HepG2 (cell line): ENCODE measurements around the gene ELF2. TPM values are rescaled to one million over a fixed set of nuclear protein-coding genes. Genes with fewer than 3 reads are reported as not detected.

Source experiments
- CBX5 ChIP-seq: sonication (generic); formaldehyde crosslinking; IDR thresholded peaks from 2 replicates; pipeline ENCODE4 v1.4.0; 2020; ENCODE audit warnings: missing genetic modification reagents, borderline replicate concordance
- MXI1 ChIP-seq: IDR thresholded peaks from 3 replicates; pipeline ENCODE4 v1.6.1; 2012; ENCODE audit warnings: low read depth, low read length, inconsistent platforms, borderline replicate concordance
- NFKB2 ChIP-seq: sonication (generic); formaldehyde crosslinking; IDR thresholded peaks from 2 replicates; pipeline ENCODE4 v1.4.0; 2020; ENCODE audit warnings: missing genetic modification reagents, borderline replicate concordance
- NR2F1 ChIP-seq, 2 experiments: fragments of 450-650 bp in 1 of 2; formaldehyde crosslinking in 1 of 2; IDR thresholded peaks; 2 replicates each; pipeline versions ENCODE4 v1.5.0 to v1.6.1; 2016 to 2020; ENCODE audit warnings: mild to moderate bottlenecking in 1 of 2, missing compliant biosample characterization in 1 of 2, missing genetic modification reagents in 1 of 2, moderate library complexity in 1 of 2
- POGZ ChIP-seq: sonication (generic); formaldehyde crosslinking; IDR thresholded peaks from 2 replicates; pipeline ENCODE4 v1.4.0; 2020; ENCODE audit warnings: mild to moderate bottlenecking, missing genetic modification reagents
- SAP130 ChIP-seq: IDR thresholded peaks from 2 replicates; pipeline ENCODE4 v1.6.1; 2016; ENCODE audit warnings: low read depth
- STAT5B ChIP-seq: sonication (generic); formaldehyde crosslinking; IDR thresholded peaks from 2 replicates; pipeline ENCODE4 v1.4.0; 2020; ENCODE audit warnings: missing genetic modification reagents
- TEAD2 ChIP-seq: sonication (generic); formaldehyde crosslinking; IDR thresholded peaks from 2 replicates; pipeline ENCODE4 v1.9.0; 2021; ENCODE audit warnings: missing genetic modification reagents
- TGIF2 ChIP-seq: IDR thresholded peaks from 2 replicates; pipeline ENCODE4 v1.6.1; 2016; ENCODE audit warnings: control low read depth, missing compliant biosample characterization
- ZBTB42 ChIP-seq: sonication (generic); formaldehyde crosslinking; IDR thresholded peaks from 2 replicates; pipeline ENCODE4 v1.5.0; 2020; ENCODE audit warnings: mild to moderate bottlenecking, missing genetic modification reagents
- ZNF558 ChIP-seq: sonication (generic); formaldehyde crosslinking; IDR thresholded peaks from 2 replicates; pipeline ENCODE4 v1.9.0; 2022; ENCODE audit warnings: mild to moderate bottlenecking, missing genetic modification reagents, borderline replicate concordance
- ZSCAN21 ChIP-seq: sonication (generic); formaldehyde crosslinking; IDR thresholded peaks from 2 replicates; pipeline ENCODE4 v1.8.0; 2022; ENCODE audit warnings: mild to moderate bottlenecking, missing genetic modification reagents, moderate library complexity, borderline replicate concordance
- polyA plus RNA-seq, 8 experiments: library from polyadenylated mRNA; depleted of rRNA in 3 of 8; stranded (reverse) in 7 of 8; unstranded in 1 of 8; fragments of >200 nt; fragmentation: Illumina TruSeq in 4 of 8; extraction: Trizol in 4 of 8; gene quantifications; 2 replicates each; pipeline versions ENCODE4 v1.2.1 to v1.2.3, GENCODE V29; 2011 to 2016; ENCODE audit warnings: low read depth in 4 of 8, missing spikeins in 1 of 8, mixed read lengths in 1 of 8; ENCODE audit not compliant: insufficient read depth in 1 of 8
- total RNA-seq, 5 experiments: library from RNA; depleted of rRNA; stranded (reverse); fragments of >200 nt; fragmentation: Illumina TruSeq; extraction: Trizol; gene quantifications; 2 replicates each; pipeline ENCODE4 v1.2.3, GENCODE V29; 2016; ENCODE audit warnings: low read depth in 1 of 5
- TF ChIP-seq, protein P1 (sequence below): IDR thresholded peaks from 2 replicates; pipeline ENCODE4 v1.6.1; 2016; ENCODE audit warnings: mild to moderate bottlenecking, missing biosample characterization, missing genetic modification reagents
- TF ChIP-seq, protein P2 (sequence below): sonication (generic); formaldehyde crosslinking; IDR thresholded peaks from 2 replicates; pipeline ENCODE4 v1.5.1; 2020; ENCODE audit warnings: mild to moderate bottlenecking, missing genetic modification reagents, borderline replicate concordance
- TF ChIP-seq, protein P3 (sequence below): sonication (generic); formaldehyde crosslinking; IDR thresholded peaks from 2 replicates; pipeline ENCODE4 v1.4.0; 2020; ENCODE audit warnings: missing genetic modification reagents, mild to moderate bottlenecking, borderline replicate concordance

ELF2 gene
- total and polyA plus RNA-seq, 2 of the 13 experiments (the other 11 are each of a cell fraction or from before 2014, with no cell fraction given): 28.6 to 35.4 TPM

DNA sequence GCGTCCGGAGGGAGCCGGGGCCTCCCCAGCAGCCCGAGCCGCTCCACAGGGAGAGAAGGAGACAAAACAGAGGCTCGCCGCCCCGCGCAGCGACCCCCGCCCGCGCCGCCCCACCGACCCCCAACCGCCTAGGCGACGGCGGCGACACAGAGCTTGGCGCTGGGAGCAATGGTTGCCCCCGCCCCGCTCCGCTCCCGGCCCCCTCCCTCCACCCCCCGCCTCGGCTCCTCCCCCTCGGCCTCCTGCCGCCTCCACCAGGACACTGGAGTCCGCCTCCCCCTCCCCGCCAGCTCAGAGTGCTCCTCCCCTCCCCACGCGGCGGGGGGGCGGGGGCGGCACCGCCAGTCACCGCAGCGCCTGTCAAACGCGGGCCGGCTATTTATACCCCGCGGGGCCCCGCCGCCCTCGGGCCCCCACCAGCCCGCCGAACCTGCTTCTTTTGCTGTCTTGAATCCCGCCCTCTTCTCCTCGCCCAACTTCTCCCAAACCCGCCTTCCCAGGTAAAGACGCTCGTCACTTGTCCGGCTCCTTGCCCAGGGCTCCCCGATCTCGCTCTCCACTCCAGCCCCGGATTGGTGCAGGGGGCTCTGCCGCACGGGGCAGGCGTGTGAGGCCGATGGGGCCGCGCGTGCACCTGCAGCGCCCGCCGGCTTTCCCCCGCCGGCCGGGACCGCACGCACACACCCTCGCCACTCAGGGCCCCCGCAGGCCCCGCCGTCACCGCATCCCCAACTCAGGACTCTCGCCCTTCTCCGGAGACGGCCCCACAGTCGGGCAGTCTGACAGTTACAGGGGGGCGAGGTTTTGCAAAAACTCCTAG lies at the start of gene ELF2 (continued):
- TF ChIP-seq ZSCAN21 (CRISPR knock-in tag): peak; percentile 13; the same call in 1 of the 2 replicates
- TF ChIP-seq NR2F1 (CRISPR knock-in tag; IDR thresholded peaks at IDR 0.05): no peak
- peak; percentile 91 for TF ChIP-seq TGIF2 (CRISPR knock-in tag)
- TF ChIP-seq ZNF558 (CRISPR knock-in tag): 0 out of 2 replicates have a peak, but pooled peaks have one; percentile 1
- TF ChIP-seq CBX5: no peak
- TF ChIP-seq, protein P1, sequence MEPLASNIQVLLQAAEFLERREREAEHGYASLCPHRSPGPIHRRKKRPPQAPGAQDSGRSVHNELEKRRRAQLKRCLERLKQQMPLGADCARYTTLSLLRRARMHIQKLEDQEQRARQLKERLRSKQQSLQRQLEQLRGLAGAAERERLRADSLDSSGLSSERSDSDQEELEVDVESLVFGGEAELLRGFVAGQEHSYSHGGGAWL (CRISPR knock-in tag): peak; percentile 28
- TF ChIP-seq ZBTB42: no peak
- TF ChIP-seq SAP130 (CRISPR knock-in tag): peak; percentile 63
- TF ChIP-seq NFKB2 (CRISPR knock-in tag): peak; percentile 16; the same call in 1 of the 2 replicates
- TF ChIP-seq, protein P2, sequence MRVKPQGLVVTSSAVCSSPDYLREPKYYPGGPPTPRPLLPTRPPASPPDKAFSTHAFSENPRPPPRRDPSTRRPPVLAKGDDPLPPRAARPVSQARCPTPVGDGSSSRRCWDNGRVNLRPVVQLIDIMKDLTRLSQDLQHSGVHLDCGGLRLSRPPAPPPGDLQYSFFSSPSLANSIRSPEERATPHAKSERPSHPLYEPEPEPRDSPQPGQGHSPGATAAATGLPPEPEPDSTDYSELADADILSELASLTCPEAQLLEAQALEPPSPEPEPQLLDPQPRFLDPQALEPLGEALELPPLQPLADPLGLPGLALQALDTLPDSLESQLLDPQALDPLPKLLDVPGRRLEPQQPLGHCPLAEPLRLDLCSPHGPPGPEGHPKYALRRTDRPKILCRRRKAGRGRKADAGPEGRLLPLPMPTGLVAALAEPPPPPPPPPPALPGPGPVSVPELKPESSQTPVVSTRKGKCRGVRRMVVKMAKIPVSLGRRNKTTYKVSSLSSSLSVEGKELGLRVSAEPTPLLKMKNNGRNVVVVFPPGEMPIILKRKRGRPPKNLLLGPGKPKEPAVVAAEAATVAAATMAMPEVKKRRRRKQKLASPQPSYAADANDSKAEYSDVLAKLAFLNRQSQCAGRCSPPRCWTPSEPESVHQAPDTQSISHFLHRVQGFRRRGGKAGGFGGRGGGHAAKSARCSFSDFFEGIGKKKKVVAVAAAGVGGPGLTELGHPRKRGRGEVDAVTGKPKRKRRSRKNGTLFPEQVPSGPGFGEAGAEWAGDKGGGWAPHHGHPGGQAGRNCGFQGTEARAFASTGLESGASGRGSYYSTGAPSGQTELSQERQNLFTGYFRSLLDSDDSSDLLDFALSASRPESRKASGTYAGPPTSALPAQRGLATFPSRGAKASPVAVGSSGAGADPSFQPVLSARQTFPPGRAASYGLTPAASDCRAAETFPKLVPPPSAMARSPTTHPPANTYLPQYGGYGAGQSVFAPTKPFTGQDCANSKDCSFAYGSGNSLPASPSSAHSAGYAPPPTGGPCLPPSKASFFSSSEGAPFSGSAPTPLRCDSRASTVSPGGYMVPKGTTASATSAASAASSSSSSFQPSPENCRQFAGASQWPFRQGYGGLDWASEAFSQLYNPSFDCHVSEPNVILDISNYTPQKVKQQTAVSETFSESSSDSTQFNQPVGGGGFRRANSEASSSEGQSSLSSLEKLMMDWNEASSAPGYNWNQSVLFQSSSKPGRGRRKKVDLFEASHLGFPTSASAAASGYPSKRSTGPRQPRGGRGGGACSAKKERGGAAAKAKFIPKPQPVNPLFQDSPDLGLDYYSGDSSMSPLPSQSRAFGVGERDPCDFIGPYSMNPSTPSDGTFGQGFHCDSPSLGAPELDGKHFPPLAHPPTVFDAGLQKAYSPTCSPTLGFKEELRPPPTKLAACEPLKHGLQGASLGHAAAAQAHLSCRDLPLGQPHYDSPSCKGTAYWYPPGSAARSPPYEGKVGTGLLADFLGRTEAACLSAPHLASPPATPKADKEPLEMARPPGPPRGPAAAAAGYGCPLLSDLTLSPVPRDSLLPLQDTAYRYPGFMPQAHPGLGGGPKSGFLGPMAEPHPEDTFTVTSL: no peak
- TF ChIP-seq TEAD2 (CRISPR knock-in tag): no peak
- TF ChIP-seq, protein P3, sequence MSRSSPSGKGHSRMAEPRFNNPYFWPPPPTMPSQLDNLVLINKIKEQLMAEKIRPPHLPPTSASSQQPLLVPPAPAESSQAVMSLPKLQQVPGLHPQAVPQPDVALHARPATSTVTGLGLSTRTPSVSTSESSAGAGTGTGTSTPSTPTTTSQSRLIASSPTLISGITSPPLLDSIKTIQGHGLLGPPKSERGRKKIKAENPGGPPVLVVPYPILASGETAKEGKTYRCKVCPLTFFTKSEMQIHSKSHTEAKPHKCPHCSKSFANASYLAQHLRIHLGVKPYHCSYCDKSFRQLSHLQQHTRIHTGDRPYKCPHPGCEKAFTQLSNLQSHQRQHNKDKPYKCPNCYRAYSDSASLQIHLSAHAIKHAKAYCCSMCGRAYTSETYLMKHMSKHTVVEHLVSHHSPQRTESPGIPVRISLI (CRISPR knock-in tag): no peak
- no peak for TF ChIP-seq STAT5B (CRISPR knock-in tag)
- TF ChIP-seq POGZ (CRISPR knock-in tag): 0 out of 2 replicates have a peak, but pooled peaks have one; percentile 26
- 0 out of 3 replicates have a peak, but pooled peaks have one; percentile 32 for TF ChIP-seq MXI1
